ENCODE measurements around the gene AP3B1. TPM values are rescaled to one million over a fixed set of nuclear protein-coding genes. Genes with fewer than 3 reads are reported as not detected.

AP3B1 gene
- total RNA-seq, 1 donor from 2014 or later: 53.4 TPM

DNA sequence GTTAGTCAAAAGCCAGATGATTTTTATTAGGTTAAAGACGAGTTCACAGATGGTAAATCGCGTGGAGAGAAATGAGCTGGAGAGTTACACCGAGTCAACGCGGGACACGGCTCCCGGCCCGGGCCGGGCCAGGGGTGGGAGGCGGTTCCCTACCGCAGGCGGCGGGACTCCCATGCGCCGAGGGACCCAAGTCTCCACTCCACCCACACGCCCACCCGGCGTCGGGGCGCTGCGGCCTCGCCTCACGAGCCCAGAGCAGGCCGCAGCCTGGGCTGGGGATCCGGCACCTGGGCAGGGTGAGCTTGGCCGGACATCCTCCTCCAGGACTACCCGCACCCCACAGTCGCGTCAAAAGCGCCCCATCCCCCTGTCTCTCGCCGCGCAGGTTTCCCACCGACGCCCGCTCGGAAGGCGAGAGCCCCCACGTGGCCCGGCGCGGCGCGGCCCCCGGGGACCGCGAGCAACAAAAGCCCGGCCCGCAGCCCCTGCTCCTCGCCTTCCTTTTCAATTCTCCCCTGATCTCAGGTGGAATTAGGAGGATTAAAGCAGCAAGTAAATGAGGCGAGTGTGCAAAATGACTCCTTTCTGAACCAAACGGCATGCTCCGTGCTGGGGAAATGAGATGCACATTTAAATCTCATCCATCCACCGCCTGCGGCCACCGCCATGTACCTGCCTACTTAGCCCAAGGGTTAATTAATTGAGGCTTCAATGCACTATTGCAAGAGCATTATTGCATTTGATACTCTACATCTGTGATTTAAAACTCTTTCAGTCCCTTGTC lies 321.8 kb downstream of the AP3B1 start:
- DNase-seq (ENCODE audit: low read depth, low spot score): no peak

DNA sequence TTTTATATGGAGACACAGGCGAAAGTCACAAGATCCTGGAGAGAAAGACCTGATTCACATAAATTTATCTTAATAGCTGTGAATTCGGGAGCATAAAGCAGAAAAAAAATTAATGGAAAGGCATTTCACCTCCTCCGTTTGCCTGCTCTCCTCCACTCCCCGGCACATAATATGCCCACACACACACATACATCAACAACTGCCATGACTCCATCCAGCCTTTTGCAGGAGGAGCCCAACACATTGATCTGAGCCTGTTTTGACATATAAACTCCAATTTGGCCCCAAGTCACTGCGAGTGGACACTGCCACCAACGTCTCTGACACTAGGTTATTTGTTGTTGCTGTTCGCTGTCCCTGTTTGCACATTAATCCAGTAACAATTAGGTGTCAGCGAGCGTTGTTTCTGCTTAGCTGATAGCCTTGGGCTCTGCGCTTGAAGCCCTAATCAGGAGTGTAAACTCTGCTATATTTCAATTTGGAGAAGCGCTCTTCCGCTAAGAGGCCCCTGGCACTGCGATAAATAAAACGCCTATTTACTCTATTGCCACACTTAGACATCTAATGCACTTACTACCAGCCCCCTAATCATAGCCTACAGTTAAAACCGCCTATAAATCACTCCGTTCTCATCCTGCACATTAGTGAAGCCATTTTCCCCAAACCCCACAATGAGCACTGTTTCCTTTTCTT lies 322.6 kb downstream of the AP3B1 start:
- no peak for DNase-seq (ENCODE audit: low read depth, low spot score)

DNA sequence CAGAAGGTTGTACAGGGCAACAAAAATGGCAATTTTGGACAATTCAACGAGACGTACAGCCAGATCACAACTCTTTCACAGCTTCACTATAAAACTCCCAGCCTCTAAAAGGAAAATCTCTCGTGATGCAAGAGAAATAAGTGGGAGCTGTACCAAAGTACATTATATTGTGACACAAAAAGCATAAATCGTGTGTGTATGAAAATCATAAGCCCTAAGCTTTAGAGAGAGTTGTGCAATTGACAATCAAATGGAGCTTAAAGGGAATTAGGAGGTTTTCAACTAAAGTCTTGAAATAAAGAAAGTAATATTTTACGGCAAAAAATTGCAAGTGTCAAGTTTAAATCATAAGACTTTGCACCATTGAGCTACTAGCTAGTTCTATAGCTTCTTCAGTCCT lies 323.6 kb downstream of the AP3B1 start:
- no peak for DNase-seq (ENCODE audit: low read depth, low spot score)

DNA sequence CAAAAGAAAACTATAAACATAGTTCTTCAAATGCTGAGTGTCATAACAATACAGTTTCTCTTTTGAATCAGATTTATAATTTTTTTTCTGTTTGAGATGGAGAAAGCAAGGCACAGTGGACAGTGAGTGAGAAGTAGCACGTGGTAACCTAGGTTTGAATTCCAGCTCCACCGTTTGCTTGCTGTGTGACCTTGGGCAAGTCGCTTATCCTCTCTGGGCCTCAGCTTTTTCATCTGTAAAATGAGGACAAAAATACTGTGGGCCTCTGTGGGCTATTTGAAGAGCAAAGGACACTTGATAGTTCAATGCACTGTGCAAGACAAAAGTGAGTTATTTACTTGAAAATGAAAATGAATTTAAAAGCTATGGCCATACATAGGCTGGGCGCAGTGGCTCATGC lies 330.7 kb downstream of the AP3B1 start:
- no peak for DNase-seq (ENCODE audit: low read depth, low spot score)

DNA sequence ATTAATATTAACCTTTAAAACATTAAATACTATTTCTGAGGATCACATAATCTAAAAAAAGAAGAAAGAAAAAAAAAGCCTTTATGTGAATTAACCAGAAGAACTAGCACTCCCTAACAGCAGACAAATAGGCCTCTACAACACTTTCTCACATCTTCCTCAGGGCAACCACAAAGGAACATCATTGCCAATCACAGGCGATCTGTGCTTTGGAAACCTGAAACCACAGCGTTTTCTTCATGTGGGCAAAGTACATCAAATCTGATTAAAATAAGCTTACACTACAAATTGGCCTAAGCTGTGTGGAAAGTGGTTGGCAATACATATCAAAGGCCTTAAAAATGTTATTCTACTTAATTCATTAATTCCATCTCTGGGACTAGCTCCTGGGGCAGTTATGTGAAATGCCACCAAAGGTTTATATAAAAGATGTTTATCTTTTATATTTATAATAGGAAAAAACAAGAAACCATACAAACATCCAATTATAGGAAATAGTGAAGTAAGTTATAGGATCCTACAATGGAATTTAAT lies 333.6 kb downstream of the AP3B1 start:
- DNase-seq (ENCODE audit: low read depth, low spot score): no peak

DNA sequence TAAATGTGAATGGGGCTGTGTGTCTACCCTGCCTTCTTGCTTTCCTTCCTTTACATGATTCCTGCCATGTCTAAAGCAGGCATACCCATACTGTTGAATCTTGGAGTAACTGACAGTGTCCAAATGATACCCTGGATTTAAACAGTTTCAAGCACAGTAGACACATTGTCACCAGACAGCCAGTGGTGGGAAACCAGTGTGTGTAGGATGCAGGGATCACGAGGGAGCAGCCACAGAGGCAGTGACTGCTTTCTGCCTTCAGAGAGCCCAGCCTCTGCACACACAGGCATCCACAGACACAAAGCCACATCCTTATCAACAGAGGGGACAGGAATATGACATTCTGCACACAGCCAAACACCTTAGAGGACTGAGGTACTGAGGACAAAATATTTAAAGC lies 334.2 kb downstream of the AP3B1 start:
- DNase-seq (ENCODE audit: low read depth, low spot score): no peak

DNA sequence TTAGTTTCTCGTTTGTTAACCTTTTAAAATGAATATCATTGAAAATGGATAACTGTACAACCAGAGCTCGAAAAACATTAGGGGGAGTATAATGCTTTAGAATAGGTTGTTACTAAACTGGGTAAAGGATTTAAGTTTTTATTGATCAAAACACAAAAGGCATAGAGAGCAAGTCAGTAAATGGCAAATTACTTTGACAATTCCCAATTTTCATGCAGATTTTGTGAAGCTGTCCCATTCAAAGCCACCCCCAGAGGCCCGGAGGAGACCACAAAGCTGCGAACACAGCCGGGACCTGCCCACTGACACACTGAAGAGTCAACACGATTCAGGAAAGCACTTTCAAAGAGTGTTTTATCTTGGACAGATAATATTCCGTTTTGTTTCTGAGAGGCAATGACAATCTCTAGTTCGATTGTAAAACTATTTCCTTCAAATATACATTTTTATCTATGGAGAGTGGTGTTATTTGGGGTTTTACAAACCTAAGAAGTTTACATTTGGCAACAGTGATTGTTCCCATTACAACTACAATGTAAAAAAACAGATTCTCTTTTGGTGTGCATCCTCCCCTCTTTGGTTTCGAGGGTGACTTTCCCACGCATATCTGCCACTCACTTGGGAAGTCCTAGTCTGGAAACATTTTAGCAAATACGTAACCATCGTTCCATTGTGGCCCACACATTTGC lies 335.7 kb downstream of the AP3B1 start:
- no peak for DNase-seq (ENCODE audit: low read depth, low spot score)

DNA sequence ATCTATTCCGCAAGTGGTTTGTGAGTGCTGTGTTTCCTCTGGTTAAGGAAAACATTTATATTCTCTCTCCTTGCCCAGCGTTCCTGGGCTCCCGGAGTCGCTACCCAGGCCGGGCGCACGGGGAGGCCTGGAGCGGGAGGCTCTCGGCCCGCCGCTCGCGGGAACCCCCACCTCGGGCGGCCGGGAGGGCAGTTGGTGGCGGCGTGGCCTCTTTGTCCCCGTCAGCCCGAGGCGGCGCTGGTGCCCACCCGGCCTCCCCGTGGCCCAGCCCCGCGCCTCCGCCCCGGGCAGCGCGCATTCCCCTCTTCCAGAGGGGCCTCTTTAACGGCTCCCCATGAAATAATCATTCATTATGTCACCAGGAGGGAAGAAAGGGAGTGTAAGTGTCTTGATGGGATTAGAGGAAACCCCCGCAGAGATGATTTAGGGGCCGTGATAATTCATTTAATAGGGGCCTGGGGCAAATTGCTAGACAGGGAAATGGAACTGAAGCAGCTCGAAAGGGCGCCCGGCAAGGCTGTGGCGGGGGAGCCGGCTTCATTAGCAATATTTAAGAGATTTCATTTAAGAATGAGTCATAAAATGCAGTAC lies 336.5 kb downstream of the AP3B1 start:
- no peak for DNase-seq (ENCODE audit: low read depth, low spot score)

DNA sequence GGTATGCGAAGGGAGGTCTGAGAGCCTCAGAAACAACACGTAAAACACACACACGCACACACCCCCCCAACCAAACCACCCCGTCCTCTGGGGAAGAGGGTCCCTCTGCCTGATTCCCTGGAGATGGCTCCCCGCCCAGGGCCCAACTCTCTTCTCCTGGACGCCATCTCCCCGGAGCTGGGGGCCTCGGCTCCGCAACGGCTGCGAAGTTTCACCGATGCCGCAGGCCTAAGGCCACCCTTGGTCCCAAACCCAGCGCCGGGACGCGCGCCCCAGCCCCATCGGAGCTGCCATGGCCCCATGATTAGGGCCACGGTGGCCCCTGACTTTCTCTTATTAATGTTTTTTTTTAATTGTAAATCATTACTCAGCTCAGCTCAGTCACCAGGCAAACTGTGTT lies 337.0 kb downstream of the AP3B1 start:
- no peak for DNase-seq (ENCODE audit: low read depth, low spot score)

DNA sequence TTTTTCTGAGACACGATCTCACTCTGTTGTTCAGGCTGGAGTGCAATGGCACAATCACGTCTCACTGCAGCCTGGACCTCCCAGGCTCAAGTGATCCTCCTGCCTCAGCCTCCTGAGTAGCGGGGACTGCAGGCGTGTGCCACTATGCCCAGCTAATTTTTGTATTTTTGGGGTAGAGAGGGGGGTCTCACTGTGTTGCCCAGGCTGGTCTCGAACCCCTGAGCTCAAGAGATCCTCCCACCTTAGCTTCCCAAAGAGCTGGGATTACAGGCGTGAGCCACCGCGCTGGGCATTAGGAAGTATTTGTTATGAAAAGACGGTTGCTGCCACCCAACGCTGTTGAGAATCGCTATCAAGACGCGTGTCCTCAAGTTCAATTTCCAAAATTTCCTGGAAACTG lies 337.4 kb downstream of the AP3B1 start:
- no peak for DNase-seq (ENCODE audit: low read depth, low spot score)

DNA sequence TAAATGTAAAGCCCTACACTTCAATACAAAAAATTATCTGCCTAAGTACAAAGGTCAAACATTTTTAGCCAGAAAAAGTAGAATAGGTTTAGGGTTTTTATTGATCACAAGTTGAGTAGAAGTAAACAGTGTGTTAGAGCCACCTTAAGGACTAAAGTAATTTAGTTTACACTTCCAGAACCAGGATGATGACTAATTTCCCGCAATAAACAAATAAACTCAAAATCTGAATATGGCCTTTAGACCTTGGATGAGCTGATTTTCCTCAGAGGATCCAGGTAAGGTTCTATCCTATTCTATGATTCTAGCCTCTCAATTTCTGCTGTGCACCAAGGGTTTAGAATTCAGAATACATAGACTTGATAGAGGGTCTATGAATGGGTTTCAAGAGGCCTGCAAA lies 338.9 kb downstream of the AP3B1 start:
- no peak for DNase-seq (ENCODE audit: low read depth, low spot score)

DNA sequence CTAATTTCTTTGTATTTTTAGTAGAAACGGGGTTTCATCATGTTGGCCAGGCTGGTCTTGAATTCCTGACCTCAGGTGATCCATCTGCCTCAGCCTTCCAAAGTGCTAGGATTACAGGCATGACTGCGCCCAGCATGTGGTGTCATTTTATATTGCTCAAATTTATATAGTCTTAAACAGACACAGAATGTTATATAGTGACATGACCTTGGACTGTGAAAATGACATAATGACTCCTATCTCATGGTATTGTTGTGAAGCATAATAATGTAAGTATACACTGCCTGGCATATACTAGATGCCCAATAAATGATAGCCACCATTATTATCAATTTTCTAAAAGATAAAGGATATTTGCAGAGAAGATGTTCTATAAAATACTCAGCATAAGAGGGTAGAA lies 341.1 kb downstream of the AP3B1 start:
- no peak for DNase-seq (ENCODE audit: low read depth, low spot score)

DNA sequence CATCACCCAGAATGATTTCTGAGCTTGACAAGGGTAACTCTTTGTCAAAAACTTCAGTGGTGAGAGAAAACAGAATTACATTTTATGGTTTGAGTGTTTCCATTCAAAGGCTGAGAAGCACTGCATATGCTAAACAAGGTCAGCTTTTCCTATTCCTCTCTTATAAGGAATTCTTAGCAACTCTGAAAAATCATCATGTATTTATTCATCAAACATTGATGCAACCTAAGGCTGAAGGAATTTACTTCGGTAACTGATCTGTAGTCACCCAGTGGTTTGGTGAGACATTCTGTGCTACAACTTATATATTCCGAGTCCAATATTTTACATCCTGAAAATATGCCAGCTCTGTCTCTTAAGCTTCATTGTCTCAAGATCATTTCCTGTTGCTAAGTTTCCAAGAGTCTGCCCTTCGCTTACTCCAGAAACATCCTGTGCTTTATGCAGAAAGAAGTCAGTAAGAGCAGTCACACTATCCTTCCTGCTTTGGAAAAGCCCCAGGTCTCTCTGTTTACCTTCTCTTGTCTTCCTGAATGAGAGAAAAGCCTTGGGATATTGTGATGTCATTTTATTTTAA lies 341.8 kb downstream of the AP3B1 start:
- peak; percentile 7 for DNase-seq (ENCODE audit: low read depth, low spot score)

Other genes with a start within 250 kb of the AP3B1 start
- 66.7 and 71.6 TPM in 2 replicates for gene SCAMP1, start 65.9 kb upstream of the AP3B1 start, total RNA-seq